Myocyte (in vitro differentiated cells): Measurements from ENCODE around the gene AXIN1. TPM values are rescaled to one million over a fixed set of nuclear protein-coding genes. Genes with fewer than 3 reads are reported as not detected.
A peak's percentile ranks its signal among the peaks of the same experiment; 100 is the strongest.
"Not testable (repeated sequence)": the region's sequence is repeated elsewhere in the genome, so short reads cannot be mapped to it uniquely, and the experiment has no call there.

ENCODE experiments used
- DNase-seq: peaks from one replicate; pipeline ENCODE4 v3.0.0-alpha.2; 2012; ENCODE audit warnings: low read depth
- total RNA-seq: library from RNA; depleted of rRNA; stranded (reverse); fragments of >200 nt; gene quantifications from 2 replicates; pipeline ENCODE4 v1.2.3, GENCODE V29; 2014

Gene AXIN1
- total RNA-seq, 1 donor from 2014 or later: 26.1 TPM

DNA sequence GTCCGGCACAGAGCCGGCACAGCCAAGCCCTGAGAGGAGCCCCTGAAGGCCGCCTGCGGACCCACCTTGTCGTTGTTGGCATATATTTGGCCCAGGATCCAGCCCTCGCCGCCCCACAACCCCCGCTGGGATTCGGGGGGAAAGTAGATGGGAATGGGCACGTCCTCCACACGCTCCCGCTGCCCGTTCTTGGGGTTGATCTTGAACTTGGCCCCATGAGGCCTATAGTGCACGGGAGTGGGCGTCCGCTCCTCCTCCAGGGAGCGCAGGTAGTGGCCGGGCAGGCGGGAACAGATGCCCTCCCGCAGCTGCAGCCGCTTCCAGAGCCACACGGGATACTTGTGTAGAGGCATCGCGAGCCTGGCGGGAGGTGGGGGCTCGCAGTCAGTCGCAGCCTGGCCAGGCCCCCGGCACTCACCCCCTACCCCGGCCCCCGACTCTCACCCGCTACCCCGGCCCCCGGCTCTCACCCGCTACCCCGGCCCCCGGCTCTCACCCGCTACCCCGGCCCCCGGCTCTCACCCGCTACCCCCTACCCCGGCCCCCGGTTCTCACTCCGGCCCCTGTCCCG is 17.4 kb upstream of the AXIN1 start:
- DNase-seq: no peak

GRCh38 chr16:369275-369865 is 16.8 kb upstream of the AXIN1 start:
- no peak for DNase-seq

- DNase-seq: no peak
These were observed 16.1 kb upstream of the AXIN1 start for GRCh38 chr16:368388-369158.

- DNase-seq: no peak
These were observed 14.9 kb upstream of the AXIN1 start for GRCh38 chr16:367333-367903.

DNA sequence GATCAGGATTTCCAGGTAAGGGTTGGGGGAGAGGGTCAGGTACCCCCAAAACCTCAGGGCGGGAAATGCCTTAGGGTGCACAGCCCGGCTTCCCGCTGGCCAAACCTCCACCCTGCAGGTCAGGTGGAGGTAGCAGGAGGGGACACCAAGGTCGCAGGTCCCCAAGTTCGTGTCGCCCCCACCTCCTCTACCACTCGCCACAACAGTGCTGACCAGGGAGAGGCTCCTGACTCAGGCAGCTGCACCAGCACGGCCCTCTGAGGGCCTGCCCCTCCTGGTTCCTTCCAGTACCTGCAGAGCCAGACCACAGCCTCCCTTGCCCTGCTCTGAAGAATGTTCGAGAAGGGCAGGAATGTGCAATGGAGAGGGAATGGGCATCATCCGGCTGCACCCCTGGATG is 14.0 kb upstream of the AXIN1 start:
- no peak for DNase-seq

DNA sequence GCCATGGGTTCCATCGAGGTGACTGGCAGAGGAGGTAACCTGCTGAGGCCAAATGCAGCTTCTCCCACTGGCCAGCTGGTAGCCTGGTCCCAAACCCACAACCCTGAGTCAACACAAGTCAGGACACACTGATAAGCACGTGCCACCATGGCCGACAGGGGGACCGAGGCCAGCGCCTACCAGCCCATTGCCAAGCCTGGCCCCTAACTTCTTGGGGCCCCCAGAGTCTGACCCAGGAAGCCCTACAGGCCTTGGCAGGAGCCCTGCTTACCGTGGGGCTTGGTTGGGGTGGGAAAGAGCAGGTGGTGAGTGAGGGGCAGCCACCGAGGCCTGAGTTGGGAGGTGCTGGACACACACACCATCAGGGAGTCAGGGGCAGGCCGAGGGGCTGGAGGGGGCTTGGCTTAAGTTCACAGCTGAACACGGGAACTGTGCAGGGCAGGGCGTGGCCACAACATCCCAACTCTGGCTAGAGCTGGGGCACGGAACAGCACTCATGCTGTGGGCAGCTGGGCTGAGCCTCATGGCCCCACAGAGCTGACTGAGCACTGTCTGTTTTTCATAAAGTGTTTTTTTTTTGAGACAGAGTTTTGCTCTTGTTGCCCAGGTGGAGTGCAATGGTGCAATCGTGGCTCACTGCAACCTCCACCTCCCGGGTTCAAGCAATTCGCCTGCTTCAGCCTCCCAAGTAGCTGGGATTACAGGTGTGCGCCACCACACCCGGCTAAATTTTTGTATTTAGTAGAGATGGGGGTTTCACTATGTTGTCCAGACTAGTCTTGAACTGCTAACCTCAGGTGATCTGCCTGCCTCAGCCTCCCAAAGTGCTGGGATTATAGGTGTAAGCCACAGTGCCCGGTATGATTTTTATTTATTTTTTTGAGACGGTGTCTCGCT is 12.3 kb upstream of the AXIN1 start:
- DNase-seq: no peak

DNA sequence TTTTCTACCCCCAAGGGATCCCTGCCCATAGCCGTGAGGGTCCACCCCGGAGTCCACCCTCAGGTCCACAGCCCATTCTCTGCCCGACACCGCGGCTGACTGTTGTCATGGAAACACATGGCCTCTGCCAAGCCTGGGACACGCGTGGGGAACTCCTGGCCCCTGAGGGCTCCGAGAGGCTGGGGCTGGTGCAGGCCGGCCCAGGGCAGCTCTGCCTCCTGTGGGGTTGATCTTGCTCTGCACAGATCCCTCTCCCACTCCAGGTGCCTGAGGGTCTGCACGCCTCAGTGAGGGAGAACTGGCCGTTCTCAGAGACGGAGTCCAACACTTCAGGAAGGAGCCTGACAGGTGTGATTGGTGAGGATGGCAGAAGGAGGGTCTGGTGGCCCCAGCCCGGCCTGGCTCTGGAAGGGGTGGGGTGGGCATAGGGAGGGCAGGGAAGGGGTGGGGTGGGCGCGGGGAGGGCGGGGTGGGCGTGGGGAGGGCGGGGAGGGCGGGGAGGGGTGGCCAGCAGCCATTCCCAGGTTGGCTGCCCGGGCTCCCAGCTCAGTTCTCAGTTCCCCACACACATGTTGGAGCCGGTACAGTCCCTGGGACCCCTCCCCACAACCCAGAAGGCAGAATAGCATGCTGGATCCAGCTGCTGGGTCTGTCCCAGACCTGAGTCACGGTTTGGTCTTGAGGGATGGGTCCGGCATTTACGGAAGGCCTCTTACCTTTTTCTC is 11.4 kb upstream of the AXIN1 start:
- no peak for DNase-seq

DNA sequence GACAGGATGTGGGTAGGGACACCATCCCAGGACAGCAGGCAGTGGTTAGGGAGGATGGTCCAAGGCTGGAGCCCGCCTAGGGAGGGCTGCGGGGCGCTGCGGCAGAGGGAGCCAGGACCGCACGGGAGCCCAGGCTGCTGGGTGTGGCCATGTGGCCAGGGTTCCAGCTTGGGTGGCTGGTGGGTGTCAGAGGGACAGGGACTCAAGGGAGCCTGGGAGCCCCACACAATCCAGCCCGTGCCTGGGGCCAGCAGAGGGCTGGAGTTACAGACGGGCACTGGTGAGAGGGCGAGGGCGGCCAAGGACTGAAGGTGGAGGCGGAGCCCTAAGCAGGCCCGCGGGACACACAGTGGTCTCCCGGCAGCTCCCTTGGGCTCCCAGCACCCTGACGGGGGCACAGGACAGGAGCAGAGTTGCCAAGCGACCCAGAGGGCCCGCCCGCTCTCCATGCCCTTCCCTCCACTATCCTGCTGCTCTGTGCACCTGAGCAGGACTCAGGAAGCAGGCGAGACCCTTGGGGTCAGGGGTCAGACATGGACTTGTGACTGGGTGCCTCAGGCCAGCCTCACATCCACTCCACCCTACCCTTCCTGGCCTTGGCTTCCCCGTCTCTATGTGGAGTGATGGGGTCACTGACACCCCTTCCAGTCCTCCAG is 10.7 kb upstream of the AXIN1 start:
- DNase-seq: no peak

DNA sequence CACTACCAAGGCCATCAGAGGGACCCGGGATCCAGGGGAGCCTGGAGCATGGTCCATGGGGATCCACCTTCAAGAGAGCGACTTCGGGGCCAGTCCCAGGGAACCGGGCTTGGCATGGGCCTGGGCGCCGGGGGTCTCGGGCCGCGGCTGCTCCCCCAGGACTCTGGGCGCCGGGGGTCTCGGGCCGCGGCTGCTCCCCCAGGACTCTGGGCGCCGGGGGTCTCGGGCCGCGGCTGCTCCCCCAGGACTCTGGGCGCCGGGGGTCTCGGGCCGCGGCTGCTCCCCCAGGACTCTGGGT is 10.1 kb upstream of the AXIN1 start:
- not testable (repeated sequence) for DNase-seq

DNA sequence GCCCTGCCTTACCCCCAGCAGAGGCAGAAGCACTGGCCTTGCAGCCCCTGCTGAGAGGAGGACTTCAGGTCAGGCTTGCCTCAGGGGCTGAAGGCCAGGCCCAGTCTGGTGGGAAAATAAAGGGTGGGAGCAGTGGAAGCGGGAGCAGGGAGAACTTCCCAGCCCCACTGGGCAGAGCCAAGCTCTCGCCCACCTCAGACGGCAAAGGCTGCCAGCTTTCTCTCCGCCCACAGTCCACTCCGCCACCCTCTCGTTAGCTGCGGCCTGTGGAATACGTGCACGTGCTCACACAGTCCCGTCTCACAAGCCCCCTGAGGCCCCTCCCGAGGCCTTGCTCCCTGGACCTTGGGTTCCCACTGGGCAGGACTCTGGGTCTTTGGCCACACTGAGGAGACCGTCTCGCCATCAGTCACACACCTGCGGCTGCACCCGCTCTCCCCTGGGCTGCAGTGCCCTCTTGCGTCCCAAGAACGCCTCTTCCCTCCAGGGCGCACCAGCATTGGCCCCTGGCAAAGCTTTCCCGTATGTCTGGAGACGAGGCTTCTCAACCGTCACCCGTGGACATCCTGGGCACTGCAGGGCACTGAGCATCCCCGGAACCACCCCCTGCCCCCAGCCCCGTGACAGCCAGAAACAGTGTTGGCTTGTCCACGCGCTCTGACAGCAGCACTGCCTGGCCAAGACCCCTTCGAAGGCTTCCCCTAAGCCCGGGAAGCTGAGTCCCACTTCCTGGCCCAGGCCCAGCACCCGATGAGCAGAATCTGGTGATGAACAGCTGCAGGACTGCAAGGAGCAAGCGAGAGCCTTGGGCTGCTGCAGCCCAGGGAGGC is 9.6 kb upstream of the AXIN1 start:
- DNase-seq: peak; percentile 68

DNA sequence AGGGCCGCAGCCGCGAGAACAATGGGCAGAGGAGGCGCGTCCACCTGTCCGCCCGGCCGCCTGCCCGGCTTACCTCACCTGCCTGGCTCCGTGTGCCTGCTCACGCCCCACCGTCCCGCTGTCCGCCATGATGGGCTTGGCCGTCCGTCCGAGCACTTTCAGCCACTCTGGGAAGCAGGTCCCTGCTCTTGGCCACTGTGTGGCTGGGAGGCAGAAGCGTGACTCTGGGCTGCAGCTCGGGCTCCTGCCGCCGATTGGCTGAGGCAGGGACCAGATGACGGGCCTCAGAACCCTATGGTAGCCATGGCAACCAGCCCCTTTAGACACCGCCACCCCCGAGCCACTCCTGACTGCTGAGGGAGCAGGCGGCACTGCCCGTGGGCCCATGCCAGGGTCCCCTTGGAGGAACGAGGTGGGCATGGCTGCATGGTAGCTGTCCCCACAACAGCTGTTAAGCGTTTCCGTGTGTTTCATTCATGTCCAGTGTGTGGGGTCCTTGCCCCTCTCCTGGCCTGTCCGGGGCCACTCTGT is 8.9 kb upstream of the AXIN1 start:
- no peak for DNase-seq

DNA sequence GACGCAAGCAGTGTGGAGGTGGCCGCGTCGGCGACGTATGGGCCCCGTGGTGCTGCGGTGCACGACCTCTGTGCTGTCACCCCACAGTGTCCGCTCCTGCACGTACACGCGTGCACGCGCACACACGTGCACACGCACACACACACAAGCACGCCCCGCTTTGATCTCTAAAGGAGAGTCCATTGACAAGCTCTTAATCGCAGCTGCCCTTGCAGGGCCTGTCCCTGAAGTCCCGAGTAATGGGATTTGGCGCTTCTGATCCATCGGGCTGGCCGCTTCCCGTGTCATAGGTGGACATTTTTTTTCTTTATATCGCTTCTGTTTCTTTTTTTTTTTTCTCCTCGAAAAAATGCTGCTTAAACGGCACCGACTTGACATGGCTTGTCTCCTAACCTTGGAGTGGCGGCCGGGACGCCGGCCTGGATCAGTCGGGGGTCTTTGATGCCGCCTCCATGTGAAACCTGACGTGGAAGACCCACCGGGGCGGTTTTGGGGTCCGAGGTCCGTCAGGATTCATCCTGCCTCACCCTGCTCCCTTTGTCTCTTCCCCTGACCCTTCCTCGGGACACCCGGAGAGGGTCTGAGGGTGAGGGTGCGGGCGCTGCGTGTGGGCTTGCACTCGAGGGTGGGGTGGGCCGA is 8.3 kb upstream of the AXIN1 start:
- DNase-seq: no peak

DNA sequence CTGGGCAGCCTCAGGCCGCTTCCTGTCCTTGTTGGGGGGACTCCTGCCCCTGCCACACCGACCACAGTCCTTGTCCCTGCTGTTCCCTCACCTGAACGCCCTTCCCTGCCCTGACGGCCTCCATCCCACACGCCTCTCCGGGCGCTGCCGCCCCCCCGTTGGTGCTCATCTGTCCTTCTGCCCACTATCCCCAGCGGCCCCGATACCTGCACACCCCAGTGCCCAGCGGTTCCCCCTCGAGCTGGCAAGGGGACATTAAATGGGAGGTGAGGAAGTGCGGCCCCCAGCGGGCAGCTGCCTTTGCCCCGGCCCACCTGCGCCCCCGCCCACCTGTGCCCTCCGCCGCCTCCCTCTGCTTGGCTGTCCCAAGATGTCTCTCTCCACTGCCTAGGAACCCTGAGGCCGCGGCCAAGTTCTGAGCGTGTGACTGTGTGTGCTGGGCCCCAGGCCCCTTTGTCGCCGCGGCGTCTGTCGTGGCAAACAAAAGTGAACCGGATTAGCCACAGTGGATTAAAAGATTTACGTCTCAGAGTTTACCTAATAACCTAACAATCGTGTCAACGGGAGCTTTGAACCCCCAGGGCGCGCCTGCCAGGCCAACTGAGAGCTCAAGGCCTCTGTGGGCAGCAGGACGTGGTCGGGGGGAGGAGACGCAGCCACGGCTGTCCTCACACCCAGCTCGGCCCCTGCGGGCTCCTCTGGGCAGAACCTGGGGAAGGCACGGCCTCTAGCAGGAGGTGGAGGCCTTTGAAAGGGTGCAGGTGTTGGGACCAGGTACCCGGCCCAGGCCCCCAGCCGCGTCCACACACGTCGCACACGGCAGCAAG is 7.6 kb upstream of the AXIN1 start:
- DNase-seq: no peak

DNA sequence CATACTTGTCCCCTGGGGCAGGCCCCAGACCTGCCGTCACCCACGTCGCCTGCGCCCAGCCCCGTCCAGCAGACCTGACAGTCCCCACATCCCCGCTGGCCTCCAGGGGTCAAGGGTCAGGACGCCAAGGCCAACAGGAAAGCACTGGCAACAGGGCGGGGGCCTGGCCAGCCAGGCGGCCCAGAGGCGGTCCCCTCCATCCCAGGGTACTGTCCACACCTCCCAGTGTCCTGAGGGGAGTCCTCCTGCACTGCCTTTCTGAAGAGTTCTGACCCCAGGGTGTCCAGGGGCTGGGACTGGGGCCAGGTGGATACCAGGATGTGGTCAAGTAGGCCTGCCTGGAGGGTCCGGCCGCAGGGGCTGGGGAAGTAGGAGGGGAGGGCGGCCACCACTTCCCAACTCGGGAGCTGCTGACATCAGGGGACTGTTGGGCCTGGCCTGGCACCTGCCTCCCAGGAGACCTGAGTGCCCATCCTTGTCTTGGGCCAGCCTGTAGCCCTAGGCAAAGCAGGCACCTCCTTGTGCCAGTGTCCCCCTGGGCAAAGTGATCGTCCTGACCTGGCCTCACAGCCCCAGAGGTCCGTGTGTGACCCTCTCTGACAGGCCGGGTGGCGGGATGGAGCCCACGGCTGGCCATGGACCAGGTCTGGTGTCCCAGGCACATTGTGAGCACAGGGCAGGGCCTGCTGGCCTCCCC is 6.7 kb upstream of the AXIN1 start:
- DNase-seq: no peak

- no peak for DNase-seq
These were observed 4.2 kb upstream of the AXIN1 start for GRCh38 chr16:356741-357140.

- no peak for DNase-seq
These were observed 2.5 kb upstream of the AXIN1 start for GRCh38 chr16:354971-355461.

- no peak for DNase-seq
These were observed 1.9 kb upstream of the AXIN1 start for GRCh38 chr16:354291-354881.
